Neural cell (in vitro differentiated cells): ENCODE measurements around the gene ADAMTS2. TPM values are rescaled to one million over a fixed set of nuclear protein-coding genes. Genes with fewer than 3 reads are reported as not detected.

Source experiments
- H2AFZ ChIP-seq: fragments of 200-600, 300-800 bp; sonication (generic), shearing (Covaris generic); 2 replicates; pipeline ENCODE4 v1.6.0; 2014; ENCODE audit warnings: low read depth, mild to moderate bottlenecking, antibody characterized with exemption, low read length, moderate library complexity
- H3F3A ChIP-seq: fragments of 200-600 bp; shearing (Covaris generic); 2 replicates; pipeline ENCODE4 v1.6.1; 2016; ENCODE audit warnings: mild to moderate bottlenecking, moderate library complexity, mixed read lengths, antibody characterized with exemption, low read length; ENCODE audit not compliant: insufficient read depth, poor library complexity, severe bottlenecking
- H3K27ac ChIP-seq: fragments of 200-600, 300-800 bp; sonication (generic), shearing (Covaris generic); 2 replicates; pipeline ENCODE4 v1.5.1; 2014; ENCODE audit warnings: mild to moderate bottlenecking, low read length, moderate library complexity
- H3K27me3 ChIP-seq: fragments of 300-800, 200-600 bp; sonication (generic), shearing (Covaris generic); 2 replicates; pipeline ENCODE4 v1.6.0; 2014; ENCODE audit warnings: mild to moderate bottlenecking, low read depth, low read length, moderate library complexity; ENCODE audit not compliant: insufficient read depth
- H3K36me3 ChIP-seq: fragments of 300-800, 200-600 bp; sonication (generic), shearing (Covaris generic); 2 replicates; pipeline ENCODE4 v1.5.1; 2014; ENCODE audit warnings: mild to moderate bottlenecking, antibody characterized with exemption, low read length, moderate library complexity; ENCODE audit not compliant: insufficient read depth
- H3K4me2 ChIP-seq: fragments of 300-800, 200-600 bp; sonication (generic), shearing (Covaris generic); 2 replicates; pipeline ENCODE4 v1.6.0; 2014; ENCODE audit warnings: mild to moderate bottlenecking, low read length
- H3K4me3 ChIP-seq: fragments of 300-800, 200-600 bp; sonication (generic), shearing (Covaris generic); 2 replicates; pipeline ENCODE4 v1.5.1; 2014; ENCODE audit warnings: mild to moderate bottlenecking, low read length, moderate library complexity
- H3K79me2 ChIP-seq: fragments of 200-600 bp; shearing (Covaris generic); replicated peaks from 2 replicates; pipeline ENCODE4 v1.6.0; 2014; ENCODE audit warnings: mild to moderate bottlenecking, low read length, moderate library complexity; ENCODE audit not compliant: insufficient read depth
- H3K9ac ChIP-seq: fragments of 300-800, 200-600 bp; sonication (generic), shearing (Covaris generic); 2 replicates; pipeline ENCODE4 v1.6.1; 2016; ENCODE audit warnings: mild to moderate bottlenecking, low read length, mixed read lengths
- H3K9me2 ChIP-seq: fragments of 200-600 bp; shearing (Covaris generic); 2 replicates; pipeline ENCODE4 v1.6.1; 2016; ENCODE audit warnings: mild to moderate bottlenecking, low read length, mixed read lengths; ENCODE audit not compliant: insufficient read depth
- H3K9me3 ChIP-seq: fragments of 200-600, 300-800 bp; sonication (generic), shearing (Covaris generic); 2 replicates; pipeline ENCODE4 v1.6.1; 2016; ENCODE audit warnings: mild to moderate bottlenecking, mixed run types, low read length, moderate library complexity, mixed read lengths
- H4K20me1 ChIP-seq: fragments of 200-600 bp; shearing (Covaris generic); 2 replicates; pipeline ENCODE4 v1.6.1; 2016; ENCODE audit warnings: mild to moderate bottlenecking, mixed run types; ENCODE audit not compliant: insufficient read depth
- EP300 ChIP-seq: fragments of 450-650 bp; conservative IDR thresholded peaks from 2 replicates; pipeline ENCODE4 v1.6.1; 2014; ENCODE audit warnings: antibody characterized with exemption, mild to moderate bottlenecking, moderate library complexity; ENCODE audit not compliant: poor library complexity, severe bottlenecking
- EZH2 ChIP-seq: fragments of 200-600, 300-800 bp; shearing (Covaris generic), sonication (generic); IDR thresholded peaks from 2 replicates; pipeline ENCODE4 v1.6.1; 2014; ENCODE audit warnings: antibody characterized with exemption, low read length, borderline replicate concordance, mild to moderate bottlenecking; ENCODE audit not compliant: insufficient read depth, poor library complexity, severe bottlenecking
- MXI1 ChIP-seq: fragments of 450-650 bp; conservative IDR thresholded peaks from 2 replicates; pipeline ENCODE4 v1.6.1; 2014; ENCODE audit warnings: antibody characterized with exemption, mild to moderate bottlenecking; ENCODE audit not compliant: poor library complexity, severe bottlenecking
- POLR2AphosphoS5 ChIP-seq: IDR thresholded peaks from 2 replicates; pipeline ENCODE4 v1.6.1; 2012
- RAD21 ChIP-seq: fragments of 450-650 bp; conservative IDR thresholded peaks from 2 replicates; pipeline ENCODE4 v1.6.1; 2014; ENCODE audit warnings: antibody characterized with exemption, mild to moderate bottlenecking, moderate library complexity
- REST ChIP-seq: IDR thresholded peaks from 2 replicates; pipeline ENCODE4 v1.6.1; 2012; ENCODE audit warnings: borderline replicate concordance
- SMC3 ChIP-seq: fragments of 450-650 bp; conservative IDR thresholded peaks from 2 replicates; pipeline ENCODE4 v1.6.1; 2014; ENCODE audit warnings: antibody characterized with exemption, mild to moderate bottlenecking, moderate library complexity; ENCODE audit not compliant: poor library complexity
- TAF1 ChIP-seq: IDR thresholded peaks from 2 replicates; pipeline ENCODE4 v1.6.1; 2012; ENCODE audit warnings: low read depth
- polyA plus RNA-seq: library from polyadenylated mRNA; depleted of rRNA; stranded (reverse); fragments of >200 nt; gene quantifications from 2 replicates; pipeline ENCODE4 v1.2.3, GENCODE V29; 2014
- TF ChIP-seq, protein P1 (sequence below): fragments of 450-650 bp; IDR thresholded peaks from 2 replicates; pipeline ENCODE4 v1.5.1; 2014; ENCODE audit warnings: antibody characterized with exemption, mild to moderate bottlenecking, moderate library complexity; ENCODE audit not compliant: poor library complexity, severe bottlenecking

Gene ADAMTS2
- polyA plus RNA-seq, 1 donor from 2014 or later: 0.61 TPM

DNA sequence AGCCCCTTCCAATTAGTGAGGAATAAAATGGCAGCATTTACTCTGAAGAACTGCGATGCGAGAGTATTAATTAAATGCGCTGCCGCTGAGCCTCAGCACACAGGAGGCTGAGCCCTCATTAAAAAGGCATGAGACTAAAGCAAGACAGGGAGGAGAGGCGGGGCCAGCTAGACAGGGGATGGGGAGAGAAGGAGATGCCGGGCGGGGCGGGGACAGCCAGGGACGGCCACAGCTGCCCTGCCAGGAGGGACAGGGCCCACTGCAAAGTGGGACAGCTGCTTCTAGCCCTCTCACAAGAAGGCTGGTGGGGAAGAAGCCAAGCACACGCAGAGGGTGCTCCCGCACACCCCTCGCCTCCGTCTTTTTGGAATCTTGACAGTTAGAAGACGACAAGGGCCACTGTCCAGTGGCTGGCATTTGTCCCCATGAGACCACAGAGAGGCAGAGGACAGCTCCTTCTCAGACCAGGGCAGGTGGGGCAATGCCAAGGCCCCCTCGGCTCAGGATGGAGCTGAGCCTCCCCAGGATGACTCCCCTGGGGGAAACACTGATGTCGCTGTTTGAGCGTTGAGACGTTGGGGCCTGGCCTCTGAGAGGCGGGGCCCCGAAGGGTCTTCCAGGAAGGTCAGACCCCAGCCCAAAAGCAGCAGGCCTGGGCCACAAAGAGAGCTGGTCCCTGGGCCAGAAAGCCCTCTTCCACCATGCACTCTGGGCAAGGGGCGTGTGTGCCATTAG is 26.9 kb downstream of the ADAMTS2 start:
- H3K27ac ChIP-seq: no peak overlapping the region
- no peaks in the 10 kb centered on the region for H3K9me2 ChIP-seq
- no peak overlapping the region for H2AFZ ChIP-seq
- H3K4me2 ChIP-seq: no peak overlapping the region
- no peaks in the 10 kb centered on the region for H3K9me3 ChIP-seq
- no peaks in the 10 kb centered on the region for H3F3A ChIP-seq
- no peaks in the 10 kb centered on the region for H4K20me1 ChIP-seq
- H3K79me2 ChIP-seq: no peaks in the 10 kb centered on the region
- TF ChIP-seq REST (no peak), EZH2 (no peak), POLR2AphosphoS5 (no peak), TAF1 (no peak), MXI1 (no peak), RAD21 (no peak), SMC3 (no peak), EP300 (no peak)
- TF ChIP-seq, protein P1, sequence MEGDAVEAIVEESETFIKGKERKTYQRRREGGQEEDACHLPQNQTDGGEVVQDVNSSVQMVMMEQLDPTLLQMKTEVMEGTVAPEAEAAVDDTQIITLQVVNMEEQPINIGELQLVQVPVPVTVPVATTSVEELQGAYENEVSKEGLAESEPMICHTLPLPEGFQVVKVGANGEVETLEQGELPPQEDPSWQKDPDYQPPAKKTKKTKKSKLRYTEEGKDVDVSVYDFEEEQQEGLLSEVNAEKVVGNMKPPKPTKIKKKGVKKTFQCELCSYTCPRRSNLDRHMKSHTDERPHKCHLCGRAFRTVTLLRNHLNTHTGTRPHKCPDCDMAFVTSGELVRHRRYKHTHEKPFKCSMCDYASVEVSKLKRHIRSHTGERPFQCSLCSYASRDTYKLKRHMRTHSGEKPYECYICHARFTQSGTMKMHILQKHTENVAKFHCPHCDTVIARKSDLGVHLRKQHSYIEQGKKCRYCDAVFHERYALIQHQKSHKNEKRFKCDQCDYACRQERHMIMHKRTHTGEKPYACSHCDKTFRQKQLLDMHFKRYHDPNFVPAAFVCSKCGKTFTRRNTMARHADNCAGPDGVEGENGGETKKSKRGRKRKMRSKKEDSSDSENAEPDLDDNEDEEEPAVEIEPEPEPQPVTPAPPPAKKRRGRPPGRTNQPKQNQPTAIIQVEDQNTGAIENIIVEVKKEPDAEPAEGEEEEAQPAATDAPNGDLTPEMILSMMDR: no peak
- no peaks in the 10 kb centered on the region for H3K36me3 ChIP-seq
- H3K27me3 ChIP-seq: no peaks in the 10 kb centered on the region
- H3K4me3 ChIP-seq: no peak overlapping the region
- H3K9ac ChIP-seq: no peak overlapping the region

- no peaks in the 10 kb centered on the region for H3K27me3 ChIP-seq
- no peaks in the 10 kb centered on the region for H3K79me2 ChIP-seq
- H3K36me3 ChIP-seq: no peaks in the 10 kb centered on the region
- H3K9me3 ChIP-seq: no peaks in the 10 kb centered on the region
- H3K9me2 ChIP-seq: no peaks in the 10 kb centered on the region
- H4K20me1 ChIP-seq: no peaks in the 10 kb centered on the region
- H3K4me3 ChIP-seq: no peak overlapping the region
- TF ChIP-seq SMC3 (no peak), TAF1 (no peak), MXI1 (no peak), REST (no peak), RAD21 (no peak), POLR2AphosphoS5 (no peak), EP300 (no peak), EZH2 (no peak)
- TF ChIP-seq, protein P1: no peak
- no peak overlapping the region for H2AFZ ChIP-seq
- no peak overlapping the region for H3K9ac ChIP-seq
- H3K27ac ChIP-seq: no peak overlapping the region
- no peak overlapping the region for H3K4me2 ChIP-seq
- H3F3A ChIP-seq: no peaks in the 10 kb centered on the region
These were observed 27.6 kb downstream of the ADAMTS2 start for GRCh38 chr5:179317411-179318220.
